ENCODE results near the gene GAB1. TPM values are rescaled to one million over a fixed set of nuclear protein-coding genes. Genes with fewer than 3 reads are reported as not detected.

Gene GAB1
- total and polyA plus RNA-seq, 2 of the 13 experiments (the other 11 are each of a cell fraction or from before 2014, with no cell fraction given), result 8.7 to 14.7 TPM

DNA sequence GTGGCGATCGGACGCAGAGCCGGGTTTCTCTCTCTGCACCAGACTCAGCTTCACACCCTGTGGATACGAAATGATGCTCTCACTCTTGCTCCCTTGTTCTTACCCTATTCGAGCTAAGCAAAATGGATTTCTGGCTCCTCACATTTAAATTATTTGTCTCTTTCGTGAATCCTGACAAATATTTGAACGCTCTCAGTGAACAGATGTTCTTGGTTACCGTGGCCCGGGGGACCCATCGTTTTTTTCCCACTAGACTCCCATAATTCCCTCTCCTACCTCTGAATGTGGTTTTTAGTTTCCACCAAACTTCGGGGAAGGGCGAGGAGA lies 177.5 kb downstream of the GAB1 start (continued):
- TF ChIP-seq, protein P1, sequence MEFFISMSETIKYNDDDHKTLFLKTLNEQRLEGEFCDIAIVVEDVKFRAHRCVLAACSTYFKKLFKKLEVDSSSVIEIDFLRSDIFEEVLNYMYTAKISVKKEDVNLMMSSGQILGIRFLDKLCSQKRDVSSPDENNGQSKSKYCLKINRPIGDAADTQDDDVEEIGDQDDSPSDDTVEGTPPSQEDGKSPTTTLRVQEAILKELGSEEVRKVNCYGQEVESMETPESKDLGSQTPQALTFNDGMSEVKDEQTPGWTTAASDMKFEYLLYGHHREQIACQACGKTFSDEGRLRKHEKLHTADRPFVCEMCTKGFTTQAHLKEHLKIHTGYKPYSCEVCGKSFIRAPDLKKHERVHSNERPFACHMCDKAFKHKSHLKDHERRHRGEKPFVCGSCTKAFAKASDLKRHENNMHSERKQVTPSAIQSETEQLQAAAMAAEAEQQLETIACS (CRISPR knock-in tag; IDR thresholded peaks at IDR 0.05), result 0 out of 2 replicates have a peak, but pooled peaks have one; percentile 4
- 0 out of 2 replicates have a peak, but pooled peaks have one; percentile 3 for TF ChIP-seq ZFP82 (CRISPR knock-in tag; IDR thresholded peaks at IDR 0.05; ENCODE audit: borderline replicate concordance)
- TF ChIP-seq, protein P2, sequence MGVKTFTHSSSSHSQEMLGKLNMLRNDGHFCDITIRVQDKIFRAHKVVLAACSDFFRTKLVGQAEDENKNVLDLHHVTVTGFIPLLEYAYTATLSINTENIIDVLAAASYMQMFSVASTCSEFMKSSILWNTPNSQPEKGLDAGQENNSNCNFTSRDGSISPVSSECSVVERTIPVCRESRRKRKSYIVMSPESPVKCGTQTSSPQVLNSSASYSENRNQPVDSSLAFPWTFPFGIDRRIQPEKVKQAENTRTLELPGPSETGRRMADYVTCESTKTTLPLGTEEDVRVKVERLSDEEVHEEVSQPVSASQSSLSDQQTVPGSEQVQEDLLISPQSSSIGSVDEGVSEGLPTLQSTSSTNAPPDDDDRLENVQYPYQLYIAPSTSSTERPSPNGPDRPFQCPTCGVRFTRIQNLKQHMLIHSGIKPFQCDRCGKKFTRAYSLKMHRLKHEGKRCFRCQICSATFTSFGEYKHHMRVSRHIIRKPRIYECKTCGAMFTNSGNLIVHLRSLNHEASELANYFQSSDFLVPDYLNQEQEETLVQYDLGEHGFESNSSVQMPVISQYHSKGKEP (CRISPR knock-in tag; IDR thresholded peaks at IDR 0.05), result no peak
- no peak for TF ChIP-seq SRY (CRISPR knock-in tag; IDR thresholded peaks at IDR 0.05)
- TF ChIP-seq, protein P3, sequence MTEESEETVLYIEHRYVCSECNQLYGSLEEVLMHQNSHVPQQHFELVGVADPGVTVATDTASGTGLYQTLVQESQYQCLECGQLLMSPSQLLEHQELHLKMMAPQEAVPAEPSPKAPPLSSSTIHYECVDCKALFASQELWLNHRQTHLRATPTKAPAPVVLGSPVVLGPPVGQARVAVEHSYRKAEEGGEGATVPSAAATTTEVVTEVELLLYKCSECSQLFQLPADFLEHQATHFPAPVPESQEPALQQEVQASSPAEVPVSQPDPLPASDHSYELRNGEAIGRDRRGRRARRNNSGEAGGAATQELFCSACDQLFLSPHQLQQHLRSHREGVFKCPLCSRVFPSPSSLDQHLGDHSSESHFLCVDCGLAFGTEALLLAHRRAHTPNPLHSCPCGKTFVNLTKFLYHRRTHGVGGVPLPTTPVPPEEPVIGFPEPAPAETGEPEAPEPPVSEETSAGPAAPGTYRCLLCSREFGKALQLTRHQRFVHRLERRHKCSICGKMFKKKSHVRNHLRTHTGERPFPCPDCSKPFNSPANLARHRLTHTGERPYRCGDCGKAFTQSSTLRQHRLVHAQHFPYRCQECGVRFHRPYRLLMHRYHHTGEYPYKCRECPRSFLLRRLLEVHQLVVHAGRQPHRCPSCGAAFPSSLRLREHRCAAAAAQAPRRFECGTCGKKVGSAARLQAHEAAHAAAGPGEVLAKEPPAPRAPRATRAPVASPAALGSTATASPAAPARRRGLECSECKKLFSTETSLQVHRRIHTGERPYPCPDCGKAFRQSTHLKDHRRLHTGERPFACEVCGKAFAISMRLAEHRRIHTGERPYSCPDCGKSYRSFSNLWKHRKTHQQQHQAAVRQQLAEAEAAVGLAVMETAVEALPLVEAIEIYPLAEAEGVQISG (CRISPR knock-in tag; IDR thresholded peaks at IDR 0.05), result 0 out of 2 replicates have a peak, but pooled peaks have one; percentile 2
- TF ChIP-seq BRCA1 (CRISPR knock-in tag; IDR thresholded peaks at IDR 0.05), result no peak

DNA sequence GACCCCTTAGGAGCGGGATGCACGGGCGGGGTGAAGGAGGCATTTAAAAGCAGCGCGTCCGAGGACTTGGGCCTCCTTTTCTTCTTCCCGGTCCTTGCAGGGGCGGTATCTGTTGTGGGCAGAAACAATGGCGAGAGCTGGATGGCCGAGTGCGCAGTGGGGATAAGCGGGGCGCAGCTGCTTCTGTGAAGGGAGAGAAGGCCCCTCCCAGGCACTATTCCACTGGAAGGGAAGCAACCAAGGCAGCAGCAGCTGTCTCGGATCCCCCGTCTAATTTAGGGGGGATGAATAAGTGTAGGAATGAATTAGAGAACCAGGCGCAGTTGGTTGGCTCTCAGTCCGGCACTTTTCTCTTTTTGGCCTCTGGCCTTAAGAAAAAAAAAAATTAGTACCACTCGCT lies 177.8 kb downstream of the GAB1 start:
- peak; percentile 64 for ATAC-seq
- no peak for FAIRE-seq
- Histone ChIP-seq H3K79me2 (ENCODE audit: insufficient read depth, low read length) (peaks cover 55% of the 10 kb centered on the region), H3K4me2 (ENCODE audit: low read depth, low read length) (peak overlapping the region; percentile 84), H3K9me3 (ENCODE audit: low read length) (no peaks in the 10 kb centered on the region), H4K20me1 (ENCODE audit: insufficient read depth, low read length) (peaks cover 25% of the 10 kb centered on the region), H3K27ac (ENCODE audit: extremely low read length, insufficient read depth, low read length) (peak overlapping the region; percentile 87), H3K36me3 (replicated peaks in 1 of 2; ENCODE audit: control insufficient read depth in 1 of 2, insufficient read depth in 2 of 2, low read length in 2 of 2) (peaks cover 0 to 22% of the 10 kb centered on the region in 2 experiments; a peak in 2 of 5 replicates), H3K4me1 (ENCODE audit: insufficient read depth, low read length) (peaks cover 44% of the 10 kb centered on the region), H3K27me3 (ENCODE audit: control insufficient read depth in 1 of 2, insufficient read depth in 2 of 2, low read length in 2 of 2) (no peaks in the 10 kb centered on the region; a peak in 1 of 5 replicates), H3K9ac (ENCODE audit: insufficient read depth, low read depth, low read length) (peak overlapping the region; percentile 94), H2AFZ (ENCODE audit: low read length) (no peak overlapping the region), H3K4me3 (replicated peaks in 1 of 3; ENCODE audit: insufficient read depth in 1 of 3, low read depth in 2 of 3, low read length in 3 of 3) (peak overlapping the region; percentile 83 to 93 (median 87))
- WGBS (ENCODE audit: low lambda C conversion rate), result under 1% methylated on average over 15 of the region's 18 CpGs
- CTCF ChIA-PET (ENCODE audit: low intra/inter-chr PET ratio, low total read pairs), result no interaction called here
- DNase-seq (ENCODE audit: low spot score), result peak; percentile 15
- no TSS peak for BruUV-seq (replicated peaks)
- POLR2A ChIA-PET, result interaction anchor here (1.2 to 1.8 kb wide), 5 partner anchors 10 to 329 kb away, joined by 3 to 8 read pairs (median 4); partner anchors contain the start of genes GAB1 and USP38
- in situ Hi-C loops (cut with HindIII; ENCODE audit: extremely low pct_ligation_motif_present, low pct_unique_long_range_greater_than_20kb), result loop anchor here (10.0 to 25.0 kb wide), 2 partner anchors 330 to 1598 kb away; partner anchors contain the start of gene USP38
- intact Hi-C loops (cut with micrococcal nuclease; ENCODE audit: unreplicated experiment), result loop anchor here (10.0 kb wide), 3 partner anchors 180 to 330 kb away; partner anchors contain the start of genes GAB1 and USP38
- TF ChIP-seq STAG1 (CRISPR knock-in tag; IDR thresholded peaks at IDR 0.05), result no peak
- TF ChIP-seq ZNF451 (CRISPR knock-in tag; IDR thresholded peaks at IDR 0.05), result no peak
- 0 out of 2 replicates have a peak, but pooled peaks have one; percentile 12 for TF ChIP-seq ZNF563 (CRISPR knock-in tag; IDR thresholded peaks at IDR 0.05)
- TF ChIP-seq ZNF781 (CRISPR knock-in tag; IDR thresholded peaks at IDR 0.05; ENCODE audit: borderline replicate concordance, not compliant biosample characterization), result no peak
- no peak for TF ChIP-seq CBX5 (CRISPR knock-in tag; IDR thresholded peaks at IDR 0.05; ENCODE audit: borderline replicate concordance)
- 0 out of 2 replicates have a peak, but pooled peaks have one; percentile 28 for TF ChIP-seq ZNF430 (CRISPR knock-in tag; IDR thresholded peaks at IDR 0.05)
- no peak for TF ChIP-seq ZNF230 (CRISPR knock-in tag; IDR thresholded peaks at IDR 0.05)
- TF ChIP-seq YY1 (IDR thresholded peaks at IDR 0.05; ENCODE audit: insufficient read depth, insufficient replicate concordance, low read depth, low read length), result peak; percentile 56
- TF ChIP-seq MEIS2 (CRISPR knock-in tag; IDR thresholded peaks at IDR 0.05), result 0 out of 2 replicates have a peak, but pooled peaks have one; percentile 5
- TF ChIP-seq, protein P4, sequence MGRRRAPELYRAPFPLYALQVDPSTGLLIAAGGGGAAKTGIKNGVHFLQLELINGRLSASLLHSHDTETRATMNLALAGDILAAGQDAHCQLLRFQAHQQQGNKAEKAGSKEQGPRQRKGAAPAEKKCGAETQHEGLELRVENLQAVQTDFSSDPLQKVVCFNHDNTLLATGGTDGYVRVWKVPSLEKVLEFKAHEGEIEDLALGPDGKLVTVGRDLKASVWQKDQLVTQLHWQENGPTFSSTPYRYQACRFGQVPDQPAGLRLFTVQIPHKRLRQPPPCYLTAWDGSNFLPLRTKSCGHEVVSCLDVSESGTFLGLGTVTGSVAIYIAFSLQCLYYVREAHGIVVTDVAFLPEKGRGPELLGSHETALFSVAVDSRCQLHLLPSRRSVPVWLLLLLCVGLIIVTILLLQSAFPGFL (CRISPR knock-in tag; IDR thresholded peaks at IDR 0.05), result no peak
- no peak for TF ChIP-seq RFXAP (CRISPR knock-in tag; IDR thresholded peaks at IDR 0.05; ENCODE audit: borderline replicate concordance)
